ENCODE measurements around the gene OGFOD1. TPM values are rescaled to one million over a fixed set of nuclear protein-coding genes. Genes with fewer than 3 reads are reported as not detected.

The OGFOD1 gene
- total RNA-seq, 1 donor from 2014 or later = 21.4 TPM

GRCh38 chr16:56457927-56458470, 6.6 kb downstream of the OGFOD1 start:
- Histone ChIP-seq H3K36me3 (ENCODE audit: control insufficient read depth in 3 of 3, insufficient read depth in 3 of 3, low read length in 3 of 3) (peaks cover 43 to 61% (median 61%) of the 10 kb centered on the region in 3 donors), H3K4me1 (ENCODE audit: control insufficient read depth in 3 of 3, insufficient read depth in 3 of 3, low read length in 3 of 3) (peaks cover 0 to under 1% (median 0%) of the 10 kb centered on the region in 3 donors), H3K4me3 (ENCODE audit: low read length in 3 of 3) (no peak overlapping the region), H3K27me3 (ENCODE audit: control insufficient read depth in 3 of 3, insufficient read depth in 3 of 3, low read length in 3 of 3) (no peaks in the 10 kb centered on the region), H3K27ac (ENCODE audit: low read depth, low read length) (no peak overlapping the region), H3K9ac (ENCODE audit: low read depth in 1 of 3, low read length in 3 of 3) (no peak overlapping the region), H3K9me3 (ENCODE audit: control insufficient read depth in 3 of 3, low read length in 3 of 3) (no peaks in the 10 kb centered on the region)

- H3K36me3 ChIP-seq (ENCODE audit: control insufficient read depth in 3 of 3, insufficient read depth in 3 of 3, low read length in 3 of 3) = peaks cover 37 to 64% (median 58%) of the 10 kb centered on the region in 3 donors
These were observed 8.7 kb downstream of the OGFOD1 start for GRCh38 chr16:56460101-56460500.

GRCh38 chr16:56462064-56462796, 10.9 kb downstream of the OGFOD1 start:
- H3K27ac ChIP-seq (ENCODE audit: low read depth, low read length) = no peak overlapping the region
- H3K4me1 ChIP-seq (ENCODE audit: control insufficient read depth in 3 of 3, insufficient read depth in 3 of 3, low read length in 3 of 3) = no peaks in the 10 kb centered on the region
- no peaks in the 10 kb centered on the region for H3K9me3 ChIP-seq (ENCODE audit: control insufficient read depth in 3 of 3, low read length in 3 of 3)
- H3K4me3 ChIP-seq (ENCODE audit: low read length in 3 of 3) = no peak overlapping the region
- no peaks in the 10 kb centered on the region for H3K27me3 ChIP-seq (ENCODE audit: control insufficient read depth in 3 of 3, insufficient read depth in 3 of 3, low read length in 3 of 3)
- peaks cover 32 to 65% (median 64%) of the 10 kb centered on the region in 3 donors for H3K36me3 ChIP-seq (ENCODE audit: control insufficient read depth in 3 of 3, insufficient read depth in 3 of 3, low read length in 3 of 3)
- H3K9ac ChIP-seq (ENCODE audit: low read depth in 1 of 3, low read length in 3 of 3) = no peak overlapping the region

More at GRCh38 chr16:56460101-56460500, 8.7 kb downstream of the OGFOD1 start:
- H3K9me3 ChIP-seq (ENCODE audit: control insufficient read depth in 3 of 3, low read length in 3 of 3) = no peaks in the 10 kb centered on the region
- H3K4me1 ChIP-seq (ENCODE audit: control insufficient read depth in 3 of 3, insufficient read depth in 3 of 3, low read length in 3 of 3) = no peaks in the 10 kb centered on the region
- H3K27ac ChIP-seq (ENCODE audit: low read depth, low read length) = no peak overlapping the region
- no peak overlapping the region for H3K4me3 ChIP-seq (ENCODE audit: low read length in 3 of 3)
- H3K27me3 ChIP-seq (ENCODE audit: control insufficient read depth in 3 of 3, insufficient read depth in 3 of 3, low read length in 3 of 3) = no peaks in the 10 kb centered on the region
- no peak overlapping the region for H3K9ac ChIP-seq (ENCODE audit: low read depth in 1 of 3, low read length in 3 of 3)

- Histone ChIP-seq H3K4me3 (ENCODE audit: low read length in 3 of 3) (no peak overlapping the region), H3K9me3 (ENCODE audit: control insufficient read depth in 3 of 3, low read length in 3 of 3) (no peaks in the 10 kb centered on the region), H3K27me3 (ENCODE audit: control insufficient read depth in 3 of 3, insufficient read depth in 3 of 3, low read length in 3 of 3) (no peaks in the 10 kb centered on the region), H3K9ac (ENCODE audit: low read depth in 1 of 3, low read length in 3 of 3) (no peak overlapping the region), H3K4me1 (ENCODE audit: control insufficient read depth in 3 of 3, insufficient read depth in 3 of 3, low read length in 3 of 3) (no peaks in the 10 kb centered on the region), H3K36me3 (ENCODE audit: control insufficient read depth in 3 of 3, insufficient read depth in 3 of 3, low read length in 3 of 3) (peaks cover 28 to 65% (median 64%) of the 10 kb centered on the region in 3 donors), H3K27ac (ENCODE audit: low read depth, low read length) (no peak overlapping the region)
These were observed 11.8 kb downstream of the OGFOD1 start for GRCh38 chr16:56463153-56463552.

GRCh38 chr16:56466344-56466743, 15.0 kb downstream of the OGFOD1 start:
- Histone ChIP-seq H3K36me3 (ENCODE audit: control insufficient read depth in 3 of 3, insufficient read depth in 3 of 3, low read length in 3 of 3) (peaks cover 35 to 73% (median 71%) of the 10 kb centered on the region in 3 donors), H3K27ac (ENCODE audit: low read depth, low read length) (no peak overlapping the region), H3K27me3 (ENCODE audit: control insufficient read depth in 3 of 3, insufficient read depth in 3 of 3, low read length in 3 of 3) (no peaks in the 10 kb centered on the region), H3K9me3 (ENCODE audit: control insufficient read depth in 3 of 3, low read length in 3 of 3) (no peaks in the 10 kb centered on the region), H3K9ac (ENCODE audit: low read depth in 1 of 3, low read length in 3 of 3) (no peak overlapping the region), H3K4me3 (ENCODE audit: low read length in 3 of 3) (no peak overlapping the region), H3K4me1 (ENCODE audit: control insufficient read depth in 3 of 3, insufficient read depth in 3 of 3, low read length in 3 of 3) (no peaks in the 10 kb centered on the region)

- Histone ChIP-seq H3K4me3 (ENCODE audit: low read length in 3 of 3) (no peak overlapping the region), H3K36me3 (ENCODE audit: control insufficient read depth in 3 of 3, insufficient read depth in 3 of 3, low read length in 3 of 3) (peaks cover 43 to 84% (median 82%) of the 10 kb centered on the region in 3 donors), H3K9me3 (ENCODE audit: control insufficient read depth in 3 of 3, low read length in 3 of 3) (no peaks in the 10 kb centered on the region), H3K27ac (ENCODE audit: low read depth, low read length) (no peak overlapping the region), H3K27me3 (ENCODE audit: control insufficient read depth in 3 of 3, insufficient read depth in 3 of 3, low read length in 3 of 3) (no peaks in the 10 kb centered on the region), H3K4me1 (ENCODE audit: control insufficient read depth in 3 of 3, insufficient read depth in 3 of 3, low read length in 3 of 3) (no peaks in the 10 kb centered on the region), H3K9ac (ENCODE audit: low read depth in 1 of 3, low read length in 3 of 3) (no peak overlapping the region)
These were observed 17.4 kb downstream of the OGFOD1 start for GRCh38 chr16:56468800-56469199.

GRCh38 chr16:56469748-56470147, 18.4 kb downstream of the OGFOD1 start:
- H3K36me3 ChIP-seq (ENCODE audit: control insufficient read depth in 3 of 3, insufficient read depth in 3 of 3, low read length in 3 of 3) = peaks cover 45 to 77% (median 75%) of the 10 kb centered on the region in 3 donors
- no peak overlapping the region for H3K4me3 ChIP-seq (ENCODE audit: low read length in 3 of 3)
- H3K9me3 ChIP-seq (ENCODE audit: control insufficient read depth in 3 of 3, low read length in 3 of 3) = no peaks in the 10 kb centered on the region
- no peaks in the 10 kb centered on the region for H3K4me1 ChIP-seq (ENCODE audit: control insufficient read depth in 3 of 3, insufficient read depth in 3 of 3, low read length in 3 of 3)
- H3K27ac ChIP-seq (ENCODE audit: low read depth, low read length) = no peak overlapping the region
- no peak overlapping the region for H3K9ac ChIP-seq (ENCODE audit: low read depth in 1 of 3, low read length in 3 of 3)
- H3K27me3 ChIP-seq (ENCODE audit: control insufficient read depth in 3 of 3, insufficient read depth in 3 of 3, low read length in 3 of 3) = no peaks in the 10 kb centered on the region

- Histone ChIP-seq H3K36me3 (ENCODE audit: control insufficient read depth in 3 of 3, insufficient read depth in 3 of 3, low read length in 3 of 3) (peaks cover 46 to 81% (median 76%) of the 10 kb centered on the region in 3 donors), H3K9ac (ENCODE audit: low read depth in 1 of 3, low read length in 3 of 3) (no peak overlapping the region), H3K27ac (ENCODE audit: low read depth, low read length) (no peak overlapping the region), H3K4me1 (ENCODE audit: control insufficient read depth in 3 of 3, insufficient read depth in 3 of 3, low read length in 3 of 3) (no peaks in the 10 kb centered on the region), H3K4me3 (ENCODE audit: low read length in 3 of 3) (no peak overlapping the region), H3K9me3 (ENCODE audit: control insufficient read depth in 3 of 3, low read length in 3 of 3) (no peaks in the 10 kb centered on the region), H3K27me3 (ENCODE audit: control insufficient read depth in 3 of 3, insufficient read depth in 3 of 3, low read length in 3 of 3) (no peaks in the 10 kb centered on the region)
These were observed 18.9 kb downstream of the OGFOD1 start for GRCh38 chr16:56470232-56470631.

GRCh38 chr16:56470666-56471065, 19.3 kb downstream of the OGFOD1 start:
- Histone ChIP-seq H3K4me3 (ENCODE audit: low read length in 3 of 3) (no peak overlapping the region), H3K9me3 (ENCODE audit: control insufficient read depth in 3 of 3, low read length in 3 of 3) (no peaks in the 10 kb centered on the region), H3K36me3 (ENCODE audit: control insufficient read depth in 3 of 3, insufficient read depth in 3 of 3, low read length in 3 of 3) (peaks cover 46 to 81% (median 76%) of the 10 kb centered on the region in 3 donors), H3K9ac (ENCODE audit: low read depth in 1 of 3, low read length in 3 of 3) (no peak overlapping the region), H3K27ac (ENCODE audit: low read depth, low read length) (no peak overlapping the region), H3K4me1 (ENCODE audit: control insufficient read depth in 3 of 3, insufficient read depth in 3 of 3, low read length in 3 of 3) (no peaks in the 10 kb centered on the region), H3K27me3 (ENCODE audit: control insufficient read depth in 3 of 3, insufficient read depth in 3 of 3, low read length in 3 of 3) (no peaks in the 10 kb centered on the region)

- H3K27me3 ChIP-seq (ENCODE audit: control insufficient read depth in 3 of 3, insufficient read depth in 3 of 3, low read length in 3 of 3) = no peaks in the 10 kb centered on the region
- H3K36me3 ChIP-seq (ENCODE audit: control insufficient read depth in 3 of 3, insufficient read depth in 3 of 3, low read length in 3 of 3) = peaks cover 36 to 62% (median 57%) of the 10 kb centered on the region in 3 donors
- H3K4me3 ChIP-seq (ENCODE audit: low read length in 3 of 3) = no peak overlapping the region
- no peak overlapping the region for H3K27ac ChIP-seq (ENCODE audit: low read depth, low read length)
- H3K9me3 ChIP-seq (ENCODE audit: control insufficient read depth in 3 of 3, low read length in 3 of 3) = no peaks in the 10 kb centered on the region
- peaks cover 0 to 10% (median 7%) of the 10 kb centered on the region in 3 donors for H3K4me1 ChIP-seq (ENCODE audit: control insufficient read depth in 3 of 3, insufficient read depth in 3 of 3, low read length in 3 of 3)
- H3K9ac ChIP-seq (ENCODE audit: low read depth in 1 of 3, low read length in 3 of 3) = no peak overlapping the region
These were observed 23.8 kb downstream of the OGFOD1 start for GRCh38 chr16:56475201-56475600.
